Glomerular visceral epithelial cell (primary cell): Measurements from ENCODE around the gene ARCN1.

Experiments used
- DNase-seq: peaks from one replicate; pipeline ENCODE4 v3.0.0-alpha.2; 2016; ENCODE audit errors: extremely low spot score

ARCN1 gene

DNA sequence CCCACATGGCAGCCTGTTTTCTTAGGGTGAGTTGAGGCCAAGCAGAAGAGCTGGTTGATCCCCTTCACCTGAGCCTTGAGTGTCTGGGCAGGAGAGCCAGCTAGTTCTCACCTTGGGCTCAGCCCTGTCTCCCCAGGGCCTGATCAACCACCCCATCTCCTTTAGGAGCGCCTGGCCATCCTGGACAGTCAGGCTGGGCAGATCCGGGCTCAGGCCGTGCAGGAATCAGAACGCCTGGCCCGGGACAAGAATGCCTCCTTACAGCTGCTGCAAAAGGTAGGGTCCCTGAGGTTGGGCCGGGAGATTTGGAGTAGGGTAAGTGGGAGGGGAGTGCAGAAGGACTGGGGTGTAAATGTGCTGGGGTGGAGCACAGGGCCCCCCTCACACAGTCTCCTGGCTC is 66.5 kb downstream of the ARCN1 start:
- no peak for DNase-seq

DNA sequence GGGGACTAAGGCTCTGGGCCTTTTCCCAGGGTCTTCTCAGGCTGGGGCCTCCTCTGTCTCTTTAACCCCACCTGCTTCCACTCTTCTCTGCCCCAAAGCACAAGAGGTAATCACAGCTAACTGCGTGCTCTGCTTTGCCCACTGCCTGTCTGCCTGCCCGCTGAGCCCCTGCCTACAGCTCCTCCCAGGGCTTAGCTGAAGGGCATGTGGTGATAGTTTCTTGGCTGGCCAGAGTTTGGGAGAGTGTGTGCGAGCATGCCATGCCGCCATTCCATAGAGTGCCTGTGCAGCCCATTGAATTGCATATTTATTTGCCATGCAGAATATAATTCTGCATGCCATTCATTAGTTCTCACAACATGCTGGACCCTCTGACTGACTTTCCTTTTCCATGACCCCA is 67.7 kb downstream of the ARCN1 start:
- DNase-seq = no peak

DNA sequence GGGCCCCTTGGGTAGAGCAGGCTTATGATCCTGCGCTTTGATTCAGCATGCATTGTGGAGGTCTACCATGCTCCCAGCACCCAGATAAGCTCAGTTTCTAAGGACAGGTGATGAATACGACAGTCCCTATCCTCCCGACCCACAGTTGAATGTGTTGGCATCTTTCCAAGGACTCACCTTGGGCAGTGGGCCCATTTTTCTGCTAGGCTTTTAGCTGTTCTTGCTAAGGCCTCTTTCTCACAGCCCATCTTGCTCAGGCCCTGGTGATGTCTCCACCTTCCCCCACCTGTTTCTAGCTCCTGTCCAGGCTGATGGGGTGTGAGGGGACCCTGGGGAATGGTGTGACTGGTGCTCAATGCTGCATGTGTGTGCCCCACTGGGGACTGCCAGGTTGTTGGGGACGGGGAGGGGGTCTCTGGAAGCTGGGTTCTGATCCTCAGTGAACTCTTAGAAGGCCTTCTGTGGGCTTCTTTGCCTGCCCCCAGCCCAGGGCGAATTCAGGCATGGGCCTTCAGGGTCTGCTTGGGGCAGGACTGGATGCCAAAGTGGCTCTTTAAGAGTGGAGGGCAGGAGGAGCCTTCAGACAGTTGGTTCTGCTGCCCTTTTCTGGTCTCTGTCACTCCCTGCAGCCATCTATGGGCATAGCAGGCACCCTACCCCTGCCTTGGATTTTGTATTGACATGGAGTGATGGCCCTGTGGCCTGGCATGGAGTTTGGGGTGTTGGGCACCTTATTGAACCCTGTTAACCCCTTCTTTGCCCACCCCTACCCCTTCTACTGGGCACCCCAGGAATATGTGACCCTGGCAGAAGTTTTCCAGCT is 68.3 kb downstream of the ARCN1 start:
- no peak for DNase-seq

DNA sequence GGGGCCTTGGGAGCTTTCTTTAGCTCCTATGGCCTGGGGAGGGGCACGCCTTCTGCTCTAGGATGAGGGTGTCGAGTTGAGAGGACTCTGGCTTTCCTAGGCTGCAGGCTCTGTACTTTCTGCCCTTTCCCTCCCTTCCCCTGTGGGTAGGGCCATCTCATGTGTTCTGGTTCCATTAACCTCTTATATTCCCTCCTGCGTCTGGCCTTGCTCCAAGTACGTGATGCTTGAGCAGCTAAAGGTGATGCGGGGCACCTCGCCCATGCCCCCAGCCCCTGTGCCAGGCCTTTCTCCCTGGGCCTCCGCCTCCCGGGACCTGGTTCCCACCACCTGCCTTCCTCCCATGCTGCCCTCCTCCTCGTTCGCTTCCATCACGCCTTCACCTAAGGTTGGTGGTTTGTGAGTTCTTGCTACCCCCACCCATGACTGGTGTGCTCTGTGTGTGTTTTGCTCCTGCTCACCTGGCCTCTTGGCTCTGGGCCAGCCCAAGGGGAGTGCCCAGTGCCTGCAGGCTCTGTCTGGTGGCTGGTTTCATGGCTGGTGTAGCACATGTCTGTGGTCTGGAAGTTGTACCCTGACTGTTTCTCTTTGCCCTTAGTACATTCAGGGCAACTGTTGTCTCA is 69.3 kb downstream of the ARCN1 start:
- peak; percentile 43 for DNase-seq

DNA sequence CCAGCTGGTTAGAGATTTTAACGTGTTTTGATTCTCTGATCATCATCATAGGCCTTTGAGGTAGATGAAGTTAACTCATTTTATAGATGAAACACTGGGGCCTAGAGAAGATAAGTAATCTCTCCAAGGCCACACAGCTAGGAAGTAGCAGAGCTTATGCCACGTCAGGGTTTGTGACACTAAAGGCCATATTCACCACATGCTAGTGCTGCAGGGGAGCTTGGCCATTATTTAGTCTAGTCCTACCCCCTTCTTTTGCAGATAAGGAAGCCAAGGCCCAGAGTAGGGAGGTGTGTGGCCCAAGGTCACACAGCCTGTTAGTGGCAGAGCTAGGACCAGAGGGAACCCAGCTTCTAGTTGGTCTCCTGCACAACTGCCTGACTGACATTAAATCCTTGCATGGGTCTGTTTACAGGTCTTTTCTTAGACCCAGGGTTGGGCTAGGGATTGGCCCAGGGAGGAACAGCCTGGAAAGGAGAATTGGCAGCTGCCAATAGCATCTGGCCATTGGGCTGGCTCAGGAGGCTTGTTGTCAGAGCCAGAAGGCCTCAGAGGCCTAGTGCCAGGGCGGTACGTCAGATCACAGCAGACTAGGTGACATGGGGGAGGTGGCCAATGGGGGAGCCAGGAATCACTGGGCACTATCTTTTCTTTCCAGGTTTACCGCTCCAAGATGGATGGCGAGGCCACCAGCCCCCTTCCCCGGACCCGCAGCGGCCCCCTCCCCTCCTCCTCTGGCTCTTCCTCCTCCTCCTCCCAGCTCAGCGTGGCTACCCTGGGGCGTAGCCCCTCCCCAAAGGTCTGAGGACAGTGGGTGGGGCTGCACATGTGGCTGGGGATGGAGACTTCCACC is 71.2 kb downstream of the ARCN1 start:
- no peak for DNase-seq

DNA sequence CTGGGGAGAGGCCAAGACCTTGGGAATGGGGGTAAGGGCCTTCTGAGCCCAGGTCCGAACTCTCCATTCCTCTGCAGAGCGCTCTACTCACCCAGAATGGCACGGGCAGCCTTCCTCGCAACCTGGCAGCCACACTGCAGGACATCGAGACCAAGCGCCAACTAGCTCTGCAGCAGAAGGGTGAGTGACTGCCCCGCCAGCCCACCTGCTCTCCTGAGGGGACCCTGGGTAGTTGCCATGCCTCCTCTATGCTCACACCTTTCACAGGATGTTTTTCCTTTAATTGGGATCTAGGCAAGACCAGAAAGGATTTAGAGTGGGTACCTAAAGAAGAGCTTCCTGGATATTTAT is 71.8 kb downstream of the ARCN1 start:
- DNase-seq = no peak

DNA sequence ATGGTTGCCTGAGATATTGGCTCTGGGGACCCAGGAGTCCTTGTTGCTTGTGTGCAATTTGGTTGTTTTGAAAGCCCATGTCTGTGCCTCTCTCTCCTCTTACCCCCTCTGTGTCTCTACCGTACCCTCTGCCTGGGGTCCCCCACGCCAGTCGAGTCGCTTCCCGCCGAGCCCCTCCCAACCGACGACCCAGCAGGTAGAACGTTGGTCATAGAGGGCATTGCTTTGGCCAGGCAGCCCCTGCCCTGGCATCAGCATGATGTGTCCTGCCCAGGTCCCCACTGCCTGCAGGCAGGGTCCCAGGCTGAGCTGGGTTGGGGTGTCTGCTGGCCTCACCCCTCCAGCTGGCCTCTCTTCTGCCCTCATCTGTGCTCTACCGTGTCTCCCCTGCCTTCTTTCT is 72.3 kb downstream of the ARCN1 start:
- DNase-seq = no peak

DNA sequence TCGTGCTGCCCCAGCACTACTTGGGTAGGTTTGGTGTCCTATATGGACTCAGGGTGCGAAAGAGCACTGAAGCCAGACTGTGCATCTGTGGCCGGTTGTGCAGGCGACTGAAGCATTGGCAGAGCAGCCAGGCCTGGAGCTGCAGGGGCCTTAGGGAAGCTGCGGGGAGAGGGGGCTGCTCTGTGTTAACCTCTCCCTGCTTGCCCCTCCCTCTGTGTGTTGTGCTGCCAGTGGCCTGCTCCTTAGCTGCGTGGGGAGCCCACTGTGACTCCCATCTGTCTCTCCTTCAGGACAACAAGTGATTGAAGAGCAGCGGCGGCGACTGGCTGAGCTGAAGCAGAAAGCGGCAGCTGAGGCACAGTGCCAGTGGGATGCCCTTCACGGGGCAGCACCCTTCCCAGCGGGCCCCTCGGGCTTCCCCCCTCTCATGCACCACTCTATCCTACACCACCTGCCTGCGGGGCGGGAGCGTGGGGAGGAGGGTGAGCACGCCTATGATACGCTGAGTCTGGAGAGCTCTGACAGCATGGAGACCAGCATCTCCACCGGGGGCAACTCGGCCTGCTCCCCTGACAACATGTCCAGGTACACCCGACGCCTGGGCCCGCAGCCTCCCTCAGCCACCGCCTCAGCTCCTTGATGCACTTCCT is 73.0 kb downstream of the ARCN1 start:
- no peak for DNase-seq

DNA sequence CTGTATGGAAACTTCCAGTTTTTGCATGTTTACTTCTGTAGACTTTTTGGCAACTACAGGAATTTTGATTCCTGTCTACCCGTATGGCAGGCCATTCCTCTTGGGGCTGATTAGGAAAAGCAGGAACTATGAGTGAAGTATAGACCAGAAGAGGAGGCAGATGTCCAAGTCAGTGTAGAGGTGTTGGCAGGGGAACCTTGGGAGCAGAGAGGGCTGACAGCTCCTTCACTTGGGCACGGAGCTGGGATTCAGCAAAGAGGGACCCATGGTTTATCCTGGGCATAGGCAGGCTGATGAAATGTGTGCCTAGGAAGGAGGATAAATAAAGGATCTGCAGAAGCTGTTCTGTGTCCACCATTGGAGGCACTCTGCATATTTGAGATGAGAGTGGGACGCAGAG is 74.2 kb downstream of the ARCN1 start:
- no peak for DNase-seq

DNA sequence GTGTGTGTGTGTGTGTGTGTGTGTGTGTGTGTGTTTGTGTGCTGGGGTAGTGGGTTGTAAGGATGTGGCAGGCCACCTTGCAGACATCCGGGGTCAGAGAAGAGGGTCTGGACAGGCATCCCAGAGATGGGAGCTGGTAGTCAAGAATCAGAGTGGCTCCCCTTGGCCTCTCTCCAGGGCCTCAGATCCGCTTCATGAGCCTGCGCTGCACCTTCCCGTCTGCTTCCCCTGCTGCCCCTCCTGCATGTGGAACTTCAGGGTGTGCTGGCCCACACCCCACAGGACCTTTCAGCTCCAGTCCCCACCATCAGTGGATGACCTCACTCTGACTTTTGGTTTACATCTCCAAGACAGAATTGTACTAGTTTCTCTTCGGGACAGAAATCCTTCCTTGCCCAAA is 76.1 kb downstream of the ARCN1 start:
- DNase-seq = no peak

DNA sequence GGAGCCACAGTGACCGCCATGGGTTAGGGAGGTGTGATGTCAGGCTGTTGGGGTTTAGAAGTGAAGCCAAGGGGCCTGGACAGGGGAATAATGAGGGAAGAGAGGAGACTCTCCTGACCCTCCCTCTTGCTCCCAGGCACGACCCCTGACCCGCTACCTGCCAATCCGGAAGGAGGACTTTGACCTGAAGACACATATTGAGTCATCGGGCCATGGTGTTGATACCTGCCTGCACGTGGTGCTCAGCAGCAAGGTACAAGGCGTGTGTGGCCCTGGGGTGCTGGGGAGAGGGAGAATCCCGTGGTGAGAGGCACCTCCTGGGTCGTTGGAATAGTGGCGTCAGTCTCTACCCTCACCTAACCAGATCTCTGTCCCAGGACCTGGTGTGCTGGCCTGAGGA is 77.7 kb downstream of the ARCN1 start:
- DNase-seq = no peak

DNA sequence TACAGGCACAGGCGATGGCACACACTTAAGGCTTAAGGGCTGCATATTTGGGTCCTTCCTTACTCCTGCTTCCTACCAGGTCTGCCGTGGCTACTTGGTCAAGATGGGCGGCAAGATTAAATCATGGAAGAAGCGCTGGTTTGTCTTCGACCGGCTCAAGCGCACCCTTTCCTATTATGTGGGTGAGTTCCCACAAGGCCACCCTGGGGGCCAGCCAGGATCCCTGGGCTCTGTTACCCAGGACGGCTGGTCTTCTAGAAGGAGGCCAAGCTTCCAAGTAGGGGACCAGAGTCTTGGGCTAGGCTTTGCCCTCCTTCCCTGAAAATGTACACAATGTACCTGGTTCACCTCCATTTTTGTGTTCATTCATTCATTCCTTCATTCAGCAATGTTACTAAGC is 78.2 kb downstream of the ARCN1 start:
- DNase-seq = no peak

DNA sequence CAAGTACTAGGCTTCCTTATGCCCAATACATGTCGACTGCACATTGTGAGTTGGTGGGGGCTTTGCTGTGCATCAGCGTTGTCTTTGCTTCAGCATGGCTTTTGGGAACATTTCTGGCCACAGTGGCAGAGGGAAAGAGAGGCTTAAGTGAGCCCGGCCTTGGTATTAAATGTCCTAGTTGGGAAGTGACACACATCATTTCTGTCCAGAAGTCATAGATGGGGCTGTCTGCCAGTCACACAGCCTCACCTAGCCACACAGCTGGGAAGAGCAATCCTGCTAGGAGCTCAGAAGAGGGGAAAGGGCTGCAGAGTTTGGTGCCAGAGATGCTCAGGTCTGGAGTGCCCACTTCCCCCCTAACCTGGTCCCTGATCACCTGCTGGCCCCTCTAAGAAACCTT is 79.6 kb downstream of the ARCN1 start:
- no peak for DNase-seq
